ENCODE results near the gene SOX1.

GRCh38 chr13:112027250-112027649, 39.7 kb upstream of the SOX1 start:
- TF ChIP-seq CTCF (conservative IDR thresholded peaks at IDR 0.05; ENCODE audit: low read length) = no peak
- TF ChIP-seq EZH2phosphoT487 (IDR thresholded peaks at IDR 0.05; ENCODE audit: borderline replicate concordance, low read depth, low read length) = no peak

All from OCI-LY7 (cell line).